Measurements from ENCODE around the gene SETX.

The SETX gene

GRCh38 chr9:132283863-132284262 lies 70.9 kb downstream of the SETX start:
- no peak overlapping the region for H3K27ac ChIP-seq
- TF ChIP-seq, protein P1, sequence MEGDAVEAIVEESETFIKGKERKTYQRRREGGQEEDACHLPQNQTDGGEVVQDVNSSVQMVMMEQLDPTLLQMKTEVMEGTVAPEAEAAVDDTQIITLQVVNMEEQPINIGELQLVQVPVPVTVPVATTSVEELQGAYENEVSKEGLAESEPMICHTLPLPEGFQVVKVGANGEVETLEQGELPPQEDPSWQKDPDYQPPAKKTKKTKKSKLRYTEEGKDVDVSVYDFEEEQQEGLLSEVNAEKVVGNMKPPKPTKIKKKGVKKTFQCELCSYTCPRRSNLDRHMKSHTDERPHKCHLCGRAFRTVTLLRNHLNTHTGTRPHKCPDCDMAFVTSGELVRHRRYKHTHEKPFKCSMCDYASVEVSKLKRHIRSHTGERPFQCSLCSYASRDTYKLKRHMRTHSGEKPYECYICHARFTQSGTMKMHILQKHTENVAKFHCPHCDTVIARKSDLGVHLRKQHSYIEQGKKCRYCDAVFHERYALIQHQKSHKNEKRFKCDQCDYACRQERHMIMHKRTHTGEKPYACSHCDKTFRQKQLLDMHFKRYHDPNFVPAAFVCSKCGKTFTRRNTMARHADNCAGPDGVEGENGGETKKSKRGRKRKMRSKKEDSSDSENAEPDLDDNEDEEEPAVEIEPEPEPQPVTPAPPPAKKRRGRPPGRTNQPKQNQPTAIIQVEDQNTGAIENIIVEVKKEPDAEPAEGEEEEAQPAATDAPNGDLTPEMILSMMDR (conservative IDR thresholded peaks at IDR 0.05), result no peak

- TF ChIP-seq, protein P1 (conservative IDR thresholded peaks at IDR 0.05), result no peak
- H3K27ac ChIP-seq, result peak overlapping the region; percentile 8; the same call in 1 of the 2 replicates
Observed at GRCh38 chr9:132283165-132283564, 71.6 kb downstream of the SETX start.

DNA sequence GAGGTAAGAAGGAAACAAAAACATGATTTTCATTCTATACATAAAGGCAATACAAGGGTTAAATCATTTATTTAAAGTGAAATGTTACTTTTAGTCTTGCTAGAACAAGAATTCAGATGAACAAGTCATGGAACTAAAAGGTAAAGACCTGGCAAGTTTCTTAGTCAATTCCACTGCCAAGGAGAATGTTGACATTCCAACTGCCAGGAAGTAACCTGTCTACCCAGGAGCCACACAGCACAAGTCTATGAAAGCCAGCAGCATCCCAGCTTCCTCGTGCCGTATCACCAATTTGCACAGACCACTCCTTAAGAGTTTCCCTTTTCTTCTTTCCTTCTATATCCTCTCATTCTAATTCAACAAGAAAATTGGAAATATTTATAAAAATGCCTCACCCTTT lies 79.9 kb downstream of the SETX start:
- H3K27ac ChIP-seq, result peak overlapping the region; percentile 47
- TF ChIP-seq, protein P1 (conservative IDR thresholded peaks at IDR 0.05), result no peak

DNA sequence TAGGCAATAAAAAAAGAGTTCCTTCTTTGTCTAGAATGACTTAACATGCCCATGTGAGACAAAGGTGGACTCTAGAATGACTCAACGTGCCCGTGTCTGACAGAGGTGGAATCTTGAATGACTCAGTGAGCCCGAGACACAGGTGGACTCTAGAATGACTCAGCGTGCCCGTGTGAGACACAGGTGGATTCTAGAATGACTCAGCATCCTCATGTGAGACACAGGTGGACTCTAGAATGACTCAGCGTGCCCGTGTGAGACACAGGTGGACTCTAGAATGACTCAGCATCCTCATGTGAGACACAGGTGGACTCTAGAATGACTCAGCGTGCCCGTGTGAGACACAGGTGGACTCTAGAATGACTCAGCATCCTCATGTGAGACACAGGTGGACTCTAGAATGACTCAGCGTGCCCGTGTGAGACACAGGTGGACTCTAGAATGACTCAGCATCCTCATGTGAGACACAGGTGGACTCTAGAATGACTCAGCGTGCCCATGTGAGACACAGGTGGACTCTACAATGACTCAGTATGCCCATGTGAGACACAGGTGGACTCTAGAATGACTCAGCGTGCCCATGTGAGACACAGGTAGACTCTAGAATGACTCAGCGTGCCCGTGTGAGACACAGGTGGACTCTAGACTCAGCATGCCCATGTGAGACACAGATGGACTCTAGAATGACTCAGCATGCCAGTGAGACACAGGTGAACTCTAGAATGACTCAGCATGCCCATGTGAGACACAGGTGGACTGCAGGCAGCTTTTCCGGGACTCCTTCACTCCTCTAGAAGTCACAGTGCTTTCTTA lies 84.9 kb downstream of the SETX start:
- H3K27ac ChIP-seq, result peak overlapping the region; percentile 14; the same call in 1 of the 2 replicates

DNA sequence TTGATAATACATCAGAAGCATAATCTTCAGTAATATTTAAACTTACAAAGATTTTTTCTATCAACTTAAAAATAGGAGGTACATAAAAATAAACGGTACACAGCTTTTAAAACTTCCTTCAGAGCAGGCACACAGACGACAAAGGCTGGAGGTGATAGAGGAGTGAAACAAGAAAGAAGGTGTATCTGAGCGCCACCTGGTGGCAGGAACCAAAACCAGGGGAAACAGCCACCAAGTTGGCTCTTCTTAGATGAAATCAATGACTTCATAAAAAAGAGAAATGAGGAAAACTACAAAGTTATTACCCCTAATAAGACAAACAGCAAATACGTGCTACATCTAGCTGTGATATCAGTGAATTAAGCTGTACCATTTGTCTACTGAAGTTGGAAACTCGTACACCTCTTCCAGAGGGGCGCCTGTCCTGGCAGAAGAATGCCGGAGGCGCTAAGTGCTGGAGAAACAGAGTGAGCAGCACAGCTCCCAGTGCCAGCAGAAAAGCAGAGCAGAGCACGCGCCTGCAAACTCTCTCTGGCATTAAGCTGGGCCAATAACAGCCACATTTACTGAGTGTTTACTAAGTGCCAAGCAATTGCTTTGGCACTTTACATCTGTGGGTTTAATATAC lies 85.9 kb downstream of the SETX start:
- peak overlapping the region; percentile 14; the same call in 1 of the 2 replicates for H3K27ac ChIP-seq
- TF ChIP-seq, protein P1 (conservative IDR thresholded peaks at IDR 0.05), result peak; percentile 97

- TF ChIP-seq, protein P1 (conservative IDR thresholded peaks at IDR 0.05), result no peak
- no peak overlapping the region; the same call in 1 of the 2 replicates for H3K27ac ChIP-seq
Observed at GRCh38 chr9:132267660-132268059, 87.1 kb downstream of the SETX start.

GRCh38 chr9:132266017-132266416 lies 88.8 kb downstream of the SETX start:
- TF ChIP-seq, protein P1 (conservative IDR thresholded peaks at IDR 0.05), result no peak

GRCh38 chr9:132260846-132261245 lies 93.9 kb downstream of the SETX start:
- TF ChIP-seq, protein P1 (conservative IDR thresholded peaks at IDR 0.05), result no peak
- H3K27ac ChIP-seq, result no peak overlapping the region

More at GRCh38 chr9:132266017-132266416, 88.8 kb downstream of the SETX start:
- peak overlapping the region; percentile 68 for H3K27ac ChIP-seq
